NCI-H2227 (cell line): Measurements from ENCODE around the gene ELP6.
"Not testable (repeated sequence)": the region's sequence is repeated elsewhere in the genome, so short reads cannot be mapped to it uniquely, and the experiment has no call there.

Experiments used
- DNase-seq: peaks from one replicate; lab custom pipeline; 2025; ENCODE audit not compliant: unreplicated experiment; lab: John Stamatoyannopoulos, UW

The ELP6 gene

GRCh38 chr3:47512416-47513124 is 942 bp downstream of the ELP6 start:
- DNase-seq: peak; percentile 23

- DNase-seq: not testable (repeated sequence)
Observed at GRCh38 chr3:47505267-47505666, 8.2 kb downstream of the ELP6 start.

GRCh38 chr3:47504113-47504512 is 9.4 kb downstream of the ELP6 start:
- DNase-seq: no peak

GRCh38 chr3:47503033-47503432 is 10.5 kb downstream of the ELP6 start:
- no peak for DNase-seq

- no peak for DNase-seq
Observed at GRCh38 chr3:47496892-47497291, 16.6 kb downstream of the ELP6 start.

GRCh38 chr3:47495886-47496285 is 17.6 kb downstream of the ELP6 start:
- no peak for DNase-seq

- DNase-seq: no peak
Observed at GRCh38 chr3:47495111-47495510, 18.4 kb downstream of the ELP6 start.

GRCh38 chr3:47491777-47492176 is 21.7 kb downstream of the ELP6 start:
- DNase-seq: no peak

- no peak for DNase-seq
Observed at GRCh38 chr3:47491186-47491585, 22.3 kb downstream of the ELP6 start.

GRCh38 chr3:47487265-47487664 is 26.2 kb downstream of the ELP6 start:
- no peak for DNase-seq

- DNase-seq: no peak
Observed at GRCh38 chr3:47485812-47486211, 27.7 kb downstream of the ELP6 start.

- peak; percentile 53 for DNase-seq
Observed at GRCh38 chr3:47482366-47482765, 31.1 kb downstream of the ELP6 start.

- DNase-seq: not testable (repeated sequence)
Observed at GRCh38 chr3:47481763-47482162, 31.7 kb downstream of the ELP6 start.

GRCh38 chr3:47480267-47480666 is 33.2 kb downstream of the ELP6 start:
- not testable (repeated sequence) for DNase-seq

- no peak for DNase-seq
Observed at GRCh38 chr3:47479826-47480160, 33.7 kb downstream of the ELP6 start.

- no peak for DNase-seq
Observed at GRCh38 chr3:47478022-47478421, 35.5 kb downstream of the ELP6 start.

GRCh38 chr3:47476644-47477199 is 36.8 kb downstream of the ELP6 start:
- no peak for DNase-seq

GRCh38 chr3:47476330-47476626 is 37.2 kb downstream of the ELP6 start:
- DNase-seq: no peak

- DNase-seq: peak; percentile 91
Observed at GRCh38 chr3:47475570-47476329, 37.8 kb downstream of the ELP6 start, which contains the start of gene SCAP. TSS of gene SCAP (minus strand) at chr3:47475941. CDS start at chr3:47442993, 32,948 bp downstream.

GRCh38 chr3:47475029-47475569 is 38.4 kb downstream of the ELP6 start:
- DNase-seq: no peak

- DNase-seq: no peak
Observed at GRCh38 chr3:47473391-47473790, 40.1 kb downstream of the ELP6 start.

- DNase-seq: no peak
Observed at GRCh38 chr3:47469616-47470015, 43.9 kb downstream of the ELP6 start.
